LoVo (cell line): ENCODE measurements around the gene CSNK2B.
A peak's percentile ranks its signal among the peaks of the same experiment; 100 is the strongest.
"Not testable (repeated sequence)": the region's sequence is repeated elsewhere in the genome, so short reads cannot be mapped to it uniquely, and the experiment has no call there.

Experiments
- DNase-seq: peaks from one replicate; pipeline ENCODE4 v3.0.0-alpha.2; 2016; ENCODE audit warnings: low spot score

CSNK2B gene

DNA sequence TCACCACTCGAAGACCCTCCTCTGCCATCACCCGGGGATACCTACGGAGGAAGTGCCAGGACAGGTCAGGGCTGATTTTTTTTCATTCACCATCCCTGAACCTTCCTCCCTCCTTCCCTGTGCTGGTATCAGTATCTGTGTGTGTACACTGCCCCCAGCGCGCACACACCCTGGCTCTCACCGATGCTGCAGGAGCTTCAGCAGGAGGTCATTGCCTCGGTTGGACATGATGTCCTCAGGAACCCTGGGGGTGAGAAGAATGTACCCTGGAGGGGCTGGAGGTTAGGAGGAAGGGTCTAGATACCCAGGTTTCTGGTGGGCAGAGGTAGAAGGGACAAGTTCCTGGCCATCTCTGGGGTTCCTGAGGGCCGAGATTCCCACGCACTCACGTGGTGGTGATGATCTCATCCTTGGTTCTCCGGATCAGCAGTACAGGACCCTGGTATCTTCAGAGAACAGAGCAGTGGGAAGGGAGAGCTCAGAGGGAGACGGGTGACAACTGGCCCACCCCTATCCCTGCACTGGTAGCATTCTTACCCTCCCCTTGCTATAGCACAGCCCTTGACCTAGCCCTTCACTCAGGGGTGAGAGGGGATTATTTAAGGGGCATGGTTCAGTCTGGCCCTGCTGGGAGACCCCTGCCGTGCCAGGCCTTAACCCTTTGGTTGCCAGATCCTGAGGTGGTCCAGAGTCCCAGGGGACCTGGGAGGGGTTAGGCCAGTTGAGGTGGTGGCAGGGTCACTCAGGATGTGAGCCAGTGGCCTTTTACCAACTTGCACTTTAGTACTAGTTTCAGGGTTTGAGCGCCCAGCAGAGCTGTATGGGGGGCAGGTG is 22.2 kb downstream of the CSNK2B start:
- no peak for DNase-seq

DNA sequence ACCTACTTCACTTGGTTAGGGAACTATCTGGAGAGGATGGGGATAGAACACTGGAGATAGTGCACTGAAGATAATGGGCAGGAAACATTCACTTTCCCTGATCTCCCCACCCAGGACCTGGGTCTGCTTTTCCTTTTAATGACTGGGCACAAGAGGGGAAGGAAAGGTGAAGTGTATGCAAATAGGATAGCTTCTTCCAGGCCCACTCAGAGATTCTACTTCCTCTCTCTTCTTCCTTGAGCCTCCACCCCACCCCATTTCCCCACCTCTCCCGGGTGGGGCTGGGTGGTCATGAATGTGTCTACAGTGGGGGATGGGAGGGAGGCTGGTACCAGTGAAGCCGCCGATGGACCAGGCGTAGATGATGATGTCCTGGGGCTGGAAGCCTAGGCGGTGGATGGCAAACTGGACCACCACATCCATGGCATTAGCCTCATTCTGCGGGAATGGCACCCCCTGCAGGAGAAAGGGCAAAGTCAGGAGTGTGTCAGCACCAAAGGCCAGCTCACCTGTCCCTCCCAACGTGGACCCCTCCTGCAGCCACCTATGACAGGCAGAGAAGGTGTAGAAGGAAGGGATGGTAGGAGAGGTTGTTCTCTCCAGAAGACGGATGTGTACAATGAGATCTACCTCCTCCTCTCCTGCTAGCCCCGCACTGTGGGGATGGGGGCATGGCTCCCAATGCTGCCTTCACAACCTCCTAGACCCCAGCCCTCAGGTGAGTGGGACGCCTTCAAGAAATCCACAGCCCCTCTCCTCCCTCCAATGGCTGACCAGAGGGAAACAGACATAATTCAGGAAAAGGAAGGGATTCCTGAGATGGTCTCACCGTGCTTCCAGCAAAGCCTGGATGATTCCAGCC is 23.6 kb downstream of the CSNK2B start:
- DNase-seq, result no peak

DNA sequence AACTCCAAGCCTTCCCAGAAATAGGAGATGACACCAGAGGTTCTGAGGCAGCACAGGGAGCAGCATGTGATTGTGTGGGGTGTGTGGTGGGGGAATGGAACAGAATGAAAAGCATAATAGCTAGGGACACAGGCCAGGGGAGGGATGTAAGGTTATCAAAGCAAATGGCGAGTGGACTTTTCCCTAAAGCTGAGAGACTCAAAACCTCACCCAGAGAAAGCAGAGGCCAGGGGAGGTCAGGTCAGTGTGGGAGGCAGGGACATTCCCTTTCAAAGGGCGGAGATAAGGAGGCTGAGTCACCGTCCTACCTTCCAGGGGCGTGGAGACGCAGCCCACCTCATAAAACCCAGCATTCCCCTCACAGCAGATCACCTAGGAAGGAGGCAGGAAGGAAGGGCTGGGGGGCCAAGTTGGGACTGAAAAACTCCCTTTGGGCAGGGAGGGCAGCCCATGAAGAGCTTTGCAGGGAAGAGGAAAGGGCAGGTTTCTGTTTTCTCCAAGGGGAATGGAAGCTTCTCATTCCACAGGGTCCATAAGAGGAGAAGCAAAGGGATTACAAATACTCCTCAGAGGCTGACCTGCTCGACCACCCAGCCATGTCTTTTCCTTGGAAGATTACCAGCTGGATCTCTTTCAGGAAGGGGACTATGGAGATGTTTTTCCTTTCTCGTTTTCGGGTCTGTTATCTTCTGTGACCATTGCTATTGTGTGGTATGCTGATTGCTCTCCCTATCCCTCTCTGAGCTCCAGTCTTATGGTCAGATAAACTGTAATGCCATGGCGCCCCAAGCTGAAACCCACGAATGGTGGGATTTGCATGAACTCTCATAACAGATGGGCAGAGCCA is 24.6 kb downstream of the CSNK2B start:
- peak; percentile 54 for DNase-seq

GRCh38 chr6:31691078-31691463 is 25.2 kb downstream of the CSNK2B start:
- DNase-seq, result no peak

GRCh38 chr6:31691564-31692108 is 25.8 kb downstream of the CSNK2B start:
- no peak for DNase-seq

DNA sequence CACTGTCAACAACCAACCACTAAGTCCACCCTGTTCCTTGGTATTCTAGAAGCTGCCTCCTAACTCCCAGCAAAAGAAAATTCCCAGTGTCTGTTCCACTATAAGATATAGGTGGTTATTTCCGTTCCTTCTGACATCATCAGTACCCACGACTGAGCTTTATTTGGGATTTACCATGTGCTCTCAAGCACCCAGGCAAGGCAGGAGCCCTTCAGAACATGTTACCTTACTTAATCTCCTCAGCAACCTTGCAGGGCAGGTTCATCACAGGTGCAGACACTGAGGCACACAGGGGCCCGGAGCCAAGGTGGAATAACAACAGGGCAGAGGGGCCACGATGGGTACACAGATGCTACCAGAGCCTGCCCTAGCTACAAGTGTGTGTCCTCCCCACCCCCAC is 26.5 kb downstream of the CSNK2B start:
- DNase-seq, result no peak

DNA sequence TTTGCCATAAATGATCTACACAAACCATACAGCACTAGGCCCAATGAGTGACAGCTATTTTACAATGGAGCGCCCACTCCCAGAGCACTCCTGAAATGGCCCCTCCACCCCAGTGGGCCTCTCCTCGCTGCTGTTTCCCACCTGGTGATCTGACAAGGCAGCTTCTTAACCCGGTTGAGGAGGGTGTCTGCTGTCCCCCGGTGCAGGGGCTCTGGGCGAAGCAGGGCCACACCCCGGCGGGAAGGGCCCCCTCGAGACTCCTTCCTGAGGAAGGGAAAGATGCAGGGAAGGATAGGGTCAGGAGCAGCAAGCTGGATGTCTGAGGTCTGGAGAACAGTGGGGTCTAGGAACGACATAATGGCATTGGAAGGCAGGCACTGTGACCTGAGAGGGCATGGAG is 27.0 kb downstream of the CSNK2B start:
- DNase-seq, result no peak

GRCh38 chr6:31693535-31693934 is 27.7 kb downstream of the CSNK2B start:
- no peak for DNase-seq

DNA sequence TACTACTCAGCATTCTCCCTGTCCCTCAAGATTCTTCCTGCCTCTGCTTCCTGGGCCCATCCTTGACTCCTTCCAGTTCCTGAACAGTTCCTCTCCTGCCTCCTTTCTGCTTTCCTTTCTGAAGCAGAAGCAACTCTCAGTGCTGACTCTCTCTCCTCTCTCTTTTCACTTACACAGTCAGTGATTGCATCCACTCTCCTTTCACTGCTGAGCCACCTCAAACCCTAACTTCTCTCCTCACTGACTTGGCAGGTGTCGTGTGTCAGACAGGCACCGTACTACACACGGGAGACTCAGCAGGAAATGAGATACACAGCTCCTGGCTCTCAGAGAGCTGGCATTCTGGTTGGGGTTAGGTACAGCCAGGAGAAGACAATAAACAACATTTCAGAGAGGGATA is 31.7 kb downstream of the CSNK2B start:
- DNase-seq, result no peak

DNA sequence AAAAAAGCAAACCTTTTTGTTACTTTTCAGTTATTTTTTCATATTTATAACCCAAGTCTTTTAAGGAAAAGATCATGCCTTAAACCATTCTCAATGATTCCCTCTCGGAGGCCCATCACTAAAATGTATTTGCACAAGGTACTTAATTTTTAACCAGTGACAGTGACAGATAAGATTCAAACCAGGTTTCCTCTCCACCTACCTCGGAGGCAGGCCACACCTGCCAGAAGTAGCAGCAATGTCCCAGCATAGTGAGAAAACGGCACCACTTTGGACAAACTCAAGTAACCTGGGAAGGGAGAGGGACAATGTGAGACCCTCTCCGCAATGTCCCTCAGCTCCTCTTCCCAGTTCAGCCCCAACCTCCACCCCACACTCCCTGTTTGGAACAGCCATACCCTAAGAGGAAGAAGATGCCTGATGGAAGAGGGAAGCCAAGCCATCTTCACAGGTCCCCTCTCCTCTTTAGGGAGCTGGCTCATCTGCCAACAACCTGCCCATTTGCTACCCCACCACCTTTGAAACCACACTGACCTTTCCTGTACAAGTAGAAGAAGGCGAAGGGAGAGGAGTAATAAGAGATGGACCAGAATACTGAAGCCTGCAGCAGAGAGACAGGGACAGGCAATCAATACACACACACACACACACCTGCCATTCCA is 35.0 kb downstream of the CSNK2B start:
- no peak for DNase-seq

GRCh38 chr6:31701666-31702404 is 36.0 kb downstream of the CSNK2B start:
- DNase-seq, result no peak

DNA sequence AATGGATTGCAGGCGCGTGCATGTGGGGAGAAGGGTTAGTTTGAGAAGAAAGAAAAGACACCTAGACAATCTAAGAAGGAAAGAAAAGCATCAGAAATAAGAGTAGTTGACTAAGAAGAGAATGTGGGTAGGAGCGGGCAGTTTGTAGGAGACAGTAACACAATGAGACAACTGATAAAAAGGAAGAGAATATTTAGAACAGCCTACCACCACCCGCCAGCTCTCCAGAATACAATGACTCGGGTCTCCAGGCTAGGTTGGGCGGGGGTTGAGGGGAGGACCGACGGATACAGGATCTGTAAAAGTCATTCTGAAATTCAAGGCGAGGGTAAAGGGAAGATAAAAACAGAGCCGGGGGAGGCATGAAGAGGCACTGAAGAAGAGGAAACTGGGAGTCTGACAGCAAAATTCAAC is 36.5 kb downstream of the CSNK2B start:
- no peak for DNase-seq

DNA sequence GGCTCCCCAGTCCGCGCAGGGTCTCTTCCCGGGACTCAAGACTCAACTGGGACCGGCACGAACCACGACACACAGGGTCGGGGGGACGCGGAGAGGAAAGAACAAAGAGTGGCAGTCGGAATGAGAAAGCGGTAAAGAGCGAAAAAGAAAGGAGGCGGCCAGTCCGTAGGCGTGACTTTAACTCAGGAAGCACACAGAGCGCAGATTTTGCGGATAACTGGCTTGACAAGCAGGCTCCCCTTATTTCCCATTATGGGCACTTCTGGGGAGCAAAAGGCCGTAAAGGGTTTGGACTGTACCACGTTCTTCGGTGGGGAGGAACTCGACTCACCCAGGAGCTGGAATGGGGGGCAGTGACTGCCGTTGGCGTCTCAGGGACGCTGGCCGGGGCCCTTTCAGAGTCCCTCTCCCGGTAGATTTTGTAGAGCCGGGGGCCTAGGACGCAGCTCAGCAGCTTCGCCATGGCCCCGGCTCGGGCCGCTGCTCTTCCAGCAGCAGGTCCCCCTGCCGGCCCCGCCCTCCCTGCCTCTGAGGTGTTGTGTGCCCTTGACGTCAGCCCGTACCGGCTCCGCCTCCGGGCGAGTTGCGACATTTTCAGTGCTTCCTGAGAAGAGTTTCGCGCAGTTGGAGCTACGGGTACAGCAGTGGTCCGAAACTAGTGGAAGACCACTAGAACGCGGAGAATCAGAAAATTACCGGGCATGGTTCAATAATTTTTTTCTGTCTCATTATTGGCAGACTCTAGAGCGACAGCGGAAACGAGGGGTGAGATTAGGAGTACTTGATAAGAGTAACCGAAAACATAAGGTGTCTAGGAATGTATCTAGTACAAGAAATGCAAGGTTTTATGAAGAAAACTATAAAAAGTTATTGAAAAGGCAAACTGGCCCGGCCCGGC is 37.2 kb downstream of the CSNK2B start, which contains the start of gene ABHD16A:
Gene ABHD16A (minus strand): TSS at position 506 of the 898 bp plus-strand sequence. CDS start 43 bp downstream, at position 463.
- peak; percentile 95 for DNase-seq

GRCh38 chr6:31705931-31706330 is 40.1 kb downstream of the CSNK2B start:
- no peak for DNase-seq

DNA sequence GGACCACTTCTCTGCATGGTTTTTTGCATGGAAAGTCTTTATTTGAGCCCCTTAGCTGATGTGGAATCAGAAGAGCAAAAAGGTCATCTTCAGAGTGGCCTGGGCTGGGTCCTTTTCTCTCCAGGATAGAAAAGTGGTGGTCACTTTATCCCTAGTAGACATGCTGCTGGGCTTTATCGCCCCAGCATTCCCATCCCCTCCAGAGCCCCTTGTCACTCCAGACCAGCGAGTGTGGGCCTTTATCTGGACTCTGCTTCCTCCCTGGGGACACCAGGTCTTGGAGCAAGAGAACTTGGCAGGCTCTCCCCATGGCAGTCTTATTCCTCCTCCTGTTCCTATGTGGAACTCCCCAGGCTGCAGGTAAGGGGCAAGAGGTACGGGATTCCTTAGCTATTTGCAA is 40.7 kb downstream of the CSNK2B start, which contains the start of gene LY6G6F:
Gene LY6G6F (plus strand): TSS at position 268 of the 400 bp plus-strand sequence. CDS start 41 bp downstream, at position 309.
- DNase-seq, result no peak

- DNase-seq, result no peak
Observed at GRCh38 chr6:31707701-31708100, 41.8 kb downstream of the CSNK2B start.

DNA sequence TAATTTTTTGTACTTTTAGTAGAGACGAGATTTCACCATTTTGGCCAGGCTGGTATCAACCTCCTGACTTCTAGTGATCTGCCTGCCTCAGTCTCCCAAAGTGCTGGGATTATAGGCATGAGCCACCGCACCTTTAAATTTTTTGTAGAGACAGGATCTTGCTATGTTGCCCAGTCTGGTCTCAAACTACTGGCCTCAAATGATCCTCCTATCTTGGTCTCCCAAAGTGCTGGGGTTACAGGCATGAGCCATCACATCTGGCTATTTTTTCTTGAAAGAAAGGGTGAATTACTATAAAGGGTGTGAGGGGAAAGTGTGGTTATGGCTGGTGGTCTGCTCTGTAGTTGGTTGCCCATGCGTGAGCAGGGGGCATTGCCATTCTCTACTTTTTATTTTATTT is 42.3 kb downstream of the CSNK2B start:
- no peak for DNase-seq

GRCh38 chr6:31709157-31709556 is 43.3 kb downstream of the CSNK2B start:
- not testable (repeated sequence) for DNase-seq

DNA sequence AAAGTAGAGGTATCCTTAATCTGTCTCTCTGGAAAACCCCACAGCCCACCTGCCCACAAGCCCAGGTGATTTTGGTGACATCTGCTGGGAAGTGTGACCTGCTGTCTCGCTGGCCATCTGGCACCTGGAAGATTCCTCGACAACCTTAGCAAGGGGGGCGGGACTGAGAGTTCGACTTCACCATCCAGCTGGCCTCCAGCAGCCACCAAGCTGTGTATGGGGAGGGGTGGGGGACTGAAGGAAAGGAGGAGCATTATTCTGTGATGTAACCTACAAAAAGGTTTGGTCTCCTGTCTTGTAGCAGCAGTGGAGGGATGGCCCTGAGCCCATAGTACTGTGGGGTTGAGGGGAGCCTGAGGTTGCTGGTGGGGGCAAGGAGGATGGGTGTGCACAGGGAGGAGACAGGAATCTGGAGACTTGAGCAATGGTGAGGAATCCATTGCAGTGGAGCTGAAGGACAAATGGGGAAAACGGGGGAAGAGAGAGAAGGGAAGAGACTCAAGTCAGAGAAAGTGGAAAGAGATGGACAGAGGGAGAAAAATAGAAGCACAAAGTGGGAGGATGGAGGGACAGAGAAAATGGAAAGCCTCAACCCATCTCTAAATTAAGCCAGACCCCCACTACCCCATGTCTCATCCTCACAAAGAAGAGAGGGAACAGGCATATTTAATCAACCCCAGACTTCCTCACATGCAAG is 44.8 kb downstream of the CSNK2B start:
- no peak for DNase-seq
